ENCODE data around the gene PLEKHM2. TPM values are rescaled to one million over a fixed set of nuclear protein-coding genes. Genes with fewer than 3 reads are reported as not detected.

The PLEKHM2 gene
- total RNA-seq, 1 experiment from 2014 or later, result 38.5 TPM

- H3K9me3 ChIP-seq (ENCODE audit: control insufficient read depth in 1 of 2, insufficient read depth in 1 of 2, low read depth in 1 of 2, low read length in 2 of 2), result no peaks in the 10 kb centered on the region
- H3K36me3 ChIP-seq (ENCODE audit: control insufficient read depth in 1 of 2, insufficient read depth in 2 of 2, low read length in 2 of 2), result no peaks in the 10 kb centered on the region
- TF ChIP-seq MAX (IDR thresholded peaks at IDR 0.05), result no peak
- no peak for TF ChIP-seq POLR2A (IDR thresholded peaks at IDR 0.05; ENCODE audit: borderline replicate concordance, extremely low read depth, insufficient read depth, insufficient read length)
- DNase-seq (ENCODE audit: low read depth, low spot score), result no peak
- H3K27me3 ChIP-seq (ENCODE audit: insufficient read depth, low read length), result no peaks in the 10 kb centered on the region
- POLR2A ChIA-PET, result no interaction called here
- no peak overlapping the region for H3K9ac ChIP-seq (ENCODE audit: low read length)
- H3K27ac ChIP-seq (ENCODE audit: low read depth, low read length), result no peak overlapping the region
- no peak overlapping the region for H3K4me2 ChIP-seq (ENCODE audit: low read length)
- BruUV-seq (replicated peaks), result no TSS peak
- CTCF ChIA-PET, result no interaction called here
- no peaks in the 10 kb centered on the region; a peak in 1 of 4 replicates for H3K4me1 ChIP-seq (ENCODE audit: control insufficient read depth in 1 of 2, insufficient read depth in 2 of 2, low read length in 2 of 2)
- intact Hi-C loops (cut with micrococcal nuclease), result no loop called here
- H2AFZ ChIP-seq (ENCODE audit: low read depth, low read length, poor library complexity, severe bottlenecking), result no peak overlapping the region
- no peaks in the 10 kb centered on the region for H3K79me2 ChIP-seq (ENCODE audit: insufficient read depth, low read length)
- no peaks in the 10 kb centered on the region for H3K9me2 ChIP-seq (ENCODE audit: insufficient read depth)
- RAD21 ChIA-PET (ENCODE audit: low non-redundant PET in 1 of 2, low total read pairs in 2 of 2, uncharacterized antibody in 2 of 2, unreplicated experiment in 2 of 2), result no interaction called here
- H3K4me3 ChIP-seq (replicated peaks in 1 of 2; ENCODE audit: low read depth in 1 of 2, low read length in 2 of 2), result no peak overlapping the region
- ATAC-seq, result no peak
- H4K20me1 ChIP-seq (ENCODE audit: insufficient read depth), result no peaks in the 10 kb centered on the region
Measured at GRCh38 chr1:15749399-15750291, 65.5 kb downstream of the PLEKHM2 start.

DNA sequence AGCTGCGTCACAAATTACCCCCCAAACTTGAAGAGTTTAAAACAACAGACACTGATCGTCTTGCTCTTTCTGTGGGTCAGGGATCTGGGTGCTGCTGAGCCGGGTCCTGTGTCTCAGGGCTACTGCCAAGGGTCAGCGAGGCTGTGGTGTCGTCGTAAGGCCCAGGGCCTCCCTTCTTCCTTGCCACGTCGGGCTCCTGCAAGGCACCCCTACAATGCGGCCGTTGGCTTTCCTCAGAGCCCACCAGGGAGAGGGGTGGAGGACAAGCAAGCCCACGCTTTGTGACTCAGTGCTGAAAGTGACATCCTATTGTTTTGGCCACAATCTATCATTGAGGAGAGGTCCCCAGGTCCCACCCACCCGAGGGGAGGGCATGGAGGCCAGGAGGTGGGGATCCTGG lies 66.8 kb downstream of the PLEKHM2 start:
- Histone ChIP-seq H4K20me1 (ENCODE audit: insufficient read depth) (no peaks in the 10 kb centered on the region), H3K4me2 (ENCODE audit: low read length) (no peak overlapping the region), H3K9me2 (ENCODE audit: insufficient read depth) (no peaks in the 10 kb centered on the region), H3K4me3 (replicated peaks in 1 of 2; ENCODE audit: low read depth in 1 of 2, low read length in 2 of 2) (no peak overlapping the region), H3K4me1 (ENCODE audit: control insufficient read depth in 1 of 2, insufficient read depth in 2 of 2, low read length in 2 of 2) (peaks cover 0 to 7% of the 10 kb centered on the region in 2 experiments; a peak in 1 of 4 replicates), H3K27me3 (ENCODE audit: insufficient read depth, low read length) (no peaks in the 10 kb centered on the region), H3K36me3 (ENCODE audit: control insufficient read depth in 1 of 2, insufficient read depth in 2 of 2, low read length in 2 of 2) (no peaks in the 10 kb centered on the region), H3K9me3 (ENCODE audit: control insufficient read depth in 1 of 2, insufficient read depth in 1 of 2, low read depth in 1 of 2, low read length in 2 of 2) (no peaks in the 10 kb centered on the region), H3K9ac (ENCODE audit: low read length) (no peak overlapping the region), H3K79me2 (ENCODE audit: insufficient read depth, low read length) (no peaks in the 10 kb centered on the region), H3K27ac (ENCODE audit: low read depth, low read length) (no peak overlapping the region), H2AFZ (ENCODE audit: low read depth, low read length, poor library complexity, severe bottlenecking) (no peak overlapping the region)
- ATAC-seq, result no peak
- ChIA-PET POLR2A (interaction anchor here (0.6 kb wide), 1 partner anchor 588 kb away, joined by 3 read pairs; no protein-coding TSS in a partner anchor), CTCF (no interaction called here), RAD21 (ENCODE audit: low non-redundant PET in 1 of 2, low total read pairs in 2 of 2, uncharacterized antibody in 2 of 2, unreplicated experiment in 2 of 2) (no interaction called here)
- BruUV-seq (replicated peaks), result no TSS peak
- no peak for TF ChIP-seq ZFX (IDR thresholded peaks at IDR 0.05)
- TF ChIP-seq EZH2phosphoT487 (IDR thresholded peaks at IDR 0.05; ENCODE audit: borderline replicate concordance), result no peak
- no peak for TF ChIP-seq FOSL1 (IDR thresholded peaks at IDR 0.05; ENCODE audit: low read depth)
- no peak for TF ChIP-seq ELF1 (IDR thresholded peaks at IDR 0.05; ENCODE audit: borderline replicate concordance, low read depth)
- no peak for TF ChIP-seq SP1 (IDR thresholded peaks at IDR 0.05; ENCODE audit: low read depth)
- no peak for TF ChIP-seq REST (IDR thresholded peaks at IDR 0.05; ENCODE audit: low read depth)
- TF ChIP-seq JUND (IDR thresholded peaks at IDR 0.05), result no peak
- no peak for TF ChIP-seq ZNF274 (IDR thresholded peaks at IDR 0.05; ENCODE audit: low read depth, low read length)
- no peak for TF ChIP-seq SIN3A (IDR thresholded peaks at IDR 0.05; ENCODE audit: low read depth)
- intact Hi-C loops (cut with micrococcal nuclease), result no loop called here
- DNase-seq (ENCODE audit: low read depth, low spot score), result no peak

Data from HCT116 (cell line).